GM19239 (cell line): Measurements from ENCODE around the gene ZIC3.
"Not testable (repeated sequence)": the region's sequence is repeated elsewhere in the genome, so short reads cannot be mapped to it uniquely, and the experiment has no call there.

Source experiments
- DNase-seq: peaks from one replicate; pipeline ENCODE4 v3.0.0; 2011; ENCODE audit warnings: low spot score; ENCODE audit not compliant: insufficient read length
- FAIRE-seq: peaks from 2 replicates; lab custom pipeline; 2011; peaks lifted over from hg19 to GRCh38; lab: Jason Lieb, UNC

The ZIC3 gene

DNA sequence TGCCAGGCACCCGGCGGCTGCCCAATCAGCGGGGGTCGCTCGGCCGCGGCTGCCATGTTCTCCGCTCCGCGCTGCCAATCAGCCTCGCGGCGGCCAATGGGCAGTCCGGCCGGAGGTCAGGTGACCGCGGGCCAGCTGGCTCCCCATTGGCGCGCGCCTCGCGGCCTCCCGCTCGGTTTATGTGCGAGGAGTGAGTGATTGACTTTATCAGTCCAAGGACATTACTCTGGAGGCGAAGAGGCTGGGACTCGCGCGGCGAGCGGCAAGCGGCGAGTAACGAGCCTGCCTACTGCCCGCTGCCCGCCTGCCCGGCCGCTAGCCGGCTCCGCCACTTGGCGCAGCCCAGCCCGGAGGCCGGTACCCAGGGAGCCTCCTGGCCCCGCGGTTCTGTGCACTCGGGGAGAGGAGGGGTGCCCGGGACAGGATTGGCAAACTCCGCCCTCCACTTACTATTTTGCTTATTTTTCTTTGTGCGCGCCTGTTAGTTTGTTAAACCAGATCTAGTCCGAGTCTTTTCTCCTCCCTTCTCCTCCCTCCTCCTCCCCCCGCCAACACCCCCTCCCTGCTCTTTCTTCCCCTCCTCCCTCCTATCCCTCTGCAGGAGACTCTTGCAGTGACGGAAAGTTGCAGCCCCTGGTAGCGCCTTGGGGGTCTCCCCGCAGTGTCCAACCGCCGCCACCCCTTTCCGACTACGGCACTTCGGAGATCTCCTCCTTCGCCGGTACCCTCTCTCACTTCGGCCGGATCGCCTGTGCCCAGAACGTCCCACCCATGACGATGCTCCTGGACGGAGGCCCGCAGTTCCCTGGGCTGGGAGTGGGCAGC lies at the start of gene ZIC3:
Gene ZIC3, plus strand, starts transcription at position 207 of the 825 bp plus-strand sequence. Its CDS starts 565 bp downstream, at position 772.
- DNase-seq, result no peak
- FAIRE-seq, result no peak

DNA sequence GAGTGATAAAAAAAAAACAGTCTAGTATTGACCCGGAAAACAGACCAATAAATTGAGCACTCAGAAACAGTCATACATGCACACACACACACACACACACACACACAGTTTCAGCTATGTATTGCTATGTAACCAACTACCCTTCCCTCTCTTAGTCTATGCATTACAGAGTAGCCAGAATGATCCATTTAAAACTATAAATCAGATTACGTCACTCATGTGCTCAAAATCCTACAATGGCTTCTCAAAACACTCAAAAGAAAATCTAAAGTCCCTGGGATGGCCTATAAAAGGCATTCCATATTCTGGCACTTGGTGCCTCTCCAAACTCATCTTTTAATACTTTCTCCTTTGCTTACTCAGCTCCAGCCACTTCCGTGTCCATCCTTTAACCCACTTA lies 46.5 kb upstream of the ZIC3 start:
- FAIRE-seq (no peak), DNase-seq (no peak)

DNA sequence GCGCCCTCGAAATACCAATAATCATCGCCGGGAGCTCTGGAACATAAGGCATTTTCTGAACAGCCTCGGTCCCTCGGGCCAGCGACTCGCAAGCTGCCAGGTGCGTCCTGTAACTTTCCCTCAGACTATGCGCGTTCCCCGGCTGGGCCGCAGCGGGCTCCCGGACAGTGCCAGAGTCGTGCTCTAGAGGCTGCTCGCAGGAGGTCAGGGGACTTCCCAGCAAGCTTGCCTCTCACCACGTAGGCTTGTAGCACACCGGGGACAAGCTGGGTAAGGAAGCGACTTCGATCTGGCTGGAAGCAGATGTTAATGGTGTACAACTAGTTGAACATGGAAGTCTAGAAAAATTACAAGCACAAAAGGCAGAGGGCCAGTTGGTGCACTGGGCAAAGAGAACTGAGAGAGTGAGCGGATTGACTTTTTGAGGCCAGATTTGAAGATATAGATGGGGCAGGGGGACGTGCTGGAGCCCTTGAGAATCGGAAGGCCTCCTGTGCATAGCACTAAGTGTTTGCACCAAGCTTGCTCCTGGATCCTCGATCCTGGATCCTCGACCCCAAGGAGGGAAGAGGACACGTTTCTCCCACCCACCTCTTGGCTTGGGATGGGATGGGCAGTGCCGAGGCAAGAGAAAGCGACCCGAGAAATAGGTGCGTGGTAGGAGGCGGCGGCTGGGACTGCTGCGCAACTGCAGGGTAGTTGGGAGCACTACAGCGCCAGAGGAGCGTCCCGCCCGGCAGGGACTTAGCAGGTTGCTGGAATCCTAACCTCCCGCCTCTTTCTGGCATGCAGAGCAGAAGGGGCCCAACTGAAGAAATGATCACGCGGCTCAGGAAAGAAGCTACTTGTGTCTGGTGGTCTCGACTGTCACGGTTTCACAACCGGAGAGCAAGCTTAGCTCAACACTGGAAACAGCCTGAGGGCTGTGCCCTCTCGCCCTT lies 19.9 kb upstream of the ZIC3 start:
- FAIRE-seq, result no peak
- no peak for DNase-seq

DNA sequence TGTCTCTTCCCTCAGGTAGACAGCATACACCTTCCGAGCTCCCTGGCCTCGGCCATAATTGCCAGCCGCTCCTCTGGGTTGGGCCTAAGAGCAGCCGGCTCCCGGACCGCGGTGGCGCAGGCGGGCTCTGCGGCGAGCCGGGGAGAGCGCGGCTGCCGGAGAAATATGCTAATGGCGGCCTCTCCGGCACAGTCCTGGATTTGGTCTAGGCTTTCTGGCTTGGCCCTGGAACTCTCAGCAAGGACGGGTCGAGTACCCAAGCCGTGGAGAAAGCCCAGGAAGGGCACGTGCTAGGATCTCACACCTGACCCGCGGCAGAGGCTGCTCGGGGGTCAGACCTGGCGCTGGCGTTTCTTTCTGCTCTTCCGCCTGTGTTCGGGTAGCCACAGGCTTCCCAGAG lies 18.6 kb upstream of the ZIC3 start:
- no peak for FAIRE-seq
- no peak for DNase-seq

DNA sequence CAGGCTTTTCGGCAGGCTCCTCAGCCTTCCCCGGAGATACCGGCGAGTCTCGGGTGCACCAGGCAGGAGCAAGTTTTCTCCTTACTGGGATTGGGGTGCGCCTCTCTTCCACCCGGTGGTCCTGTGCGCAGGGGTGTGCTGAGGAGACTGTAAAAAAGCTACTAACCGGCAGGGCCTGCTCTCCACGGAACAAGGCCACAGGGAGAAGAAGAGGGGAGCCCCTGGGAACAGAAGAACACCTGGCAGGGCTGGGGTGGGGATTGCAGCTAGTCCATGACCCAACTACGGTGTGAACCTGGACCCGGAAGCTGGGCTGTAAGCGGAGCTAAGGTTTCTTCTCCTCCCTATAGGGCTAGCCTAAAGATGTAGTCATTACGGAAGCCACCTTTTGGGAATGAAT lies 17.7 kb upstream of the ZIC3 start:
- FAIRE-seq (no peak), DNase-seq (no peak)

DNA sequence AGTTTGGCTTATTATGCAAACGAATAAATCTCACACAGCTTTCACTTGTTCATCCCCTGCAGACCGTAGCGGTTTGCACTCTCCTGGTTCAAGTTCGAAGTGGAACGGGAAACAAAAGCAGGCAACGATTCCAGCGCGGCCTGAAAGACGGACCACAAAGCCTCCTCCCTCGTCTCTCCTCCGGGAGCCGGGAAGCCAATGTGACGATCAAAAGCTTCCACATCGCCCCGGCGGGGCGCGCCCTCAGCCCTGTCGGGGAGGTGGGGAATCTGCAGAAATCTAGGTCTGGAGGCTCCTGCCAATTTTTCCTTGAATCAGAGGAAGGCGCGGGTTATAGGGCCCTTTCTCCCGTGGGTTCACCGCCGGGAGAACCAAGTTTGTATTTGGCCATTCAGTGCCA lies 16.9 kb upstream of the ZIC3 start:
- DNase-seq (no peak), FAIRE-seq (no peak)

DNA sequence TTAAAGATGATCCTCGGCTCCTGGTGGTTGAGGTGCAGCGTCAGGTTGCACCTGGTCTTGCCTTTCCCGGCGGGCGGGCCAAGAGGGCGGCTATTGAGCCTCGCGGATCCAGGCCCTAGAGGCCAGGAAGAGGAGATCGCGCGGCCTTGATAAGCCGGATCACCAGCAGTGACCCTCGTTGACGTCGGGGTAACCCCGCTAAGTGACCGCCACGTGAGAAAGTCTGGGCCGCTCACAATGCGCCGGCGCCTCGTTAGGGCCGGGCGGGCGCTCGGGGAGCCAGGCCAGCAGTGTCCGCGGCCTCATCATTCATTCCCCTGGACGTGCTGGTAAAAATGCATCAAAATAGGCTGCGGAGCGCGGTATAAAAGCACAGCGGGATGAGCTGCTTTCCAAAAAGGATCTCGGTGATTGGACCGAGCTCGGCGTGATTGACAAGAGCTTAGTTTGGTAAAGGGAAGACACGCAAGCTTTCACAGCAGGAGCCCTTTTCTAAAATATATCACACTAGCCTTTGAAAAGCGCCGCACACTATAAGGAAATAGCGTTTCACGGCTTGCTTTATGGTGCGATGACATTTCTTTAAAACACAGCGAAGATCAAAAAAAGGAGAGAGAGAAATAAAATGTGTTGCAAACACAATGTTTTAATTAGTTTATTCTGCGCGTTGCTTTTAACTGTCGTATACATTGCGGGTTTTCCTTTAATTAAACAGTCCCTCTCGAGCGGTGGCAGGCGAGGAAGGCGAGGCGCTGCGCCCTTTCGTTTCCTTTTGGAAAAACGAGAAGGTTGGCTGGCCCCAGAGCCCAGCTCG lies 15.9 kb upstream of the ZIC3 start:
- no peak for FAIRE-seq
- no peak for DNase-seq

DNA sequence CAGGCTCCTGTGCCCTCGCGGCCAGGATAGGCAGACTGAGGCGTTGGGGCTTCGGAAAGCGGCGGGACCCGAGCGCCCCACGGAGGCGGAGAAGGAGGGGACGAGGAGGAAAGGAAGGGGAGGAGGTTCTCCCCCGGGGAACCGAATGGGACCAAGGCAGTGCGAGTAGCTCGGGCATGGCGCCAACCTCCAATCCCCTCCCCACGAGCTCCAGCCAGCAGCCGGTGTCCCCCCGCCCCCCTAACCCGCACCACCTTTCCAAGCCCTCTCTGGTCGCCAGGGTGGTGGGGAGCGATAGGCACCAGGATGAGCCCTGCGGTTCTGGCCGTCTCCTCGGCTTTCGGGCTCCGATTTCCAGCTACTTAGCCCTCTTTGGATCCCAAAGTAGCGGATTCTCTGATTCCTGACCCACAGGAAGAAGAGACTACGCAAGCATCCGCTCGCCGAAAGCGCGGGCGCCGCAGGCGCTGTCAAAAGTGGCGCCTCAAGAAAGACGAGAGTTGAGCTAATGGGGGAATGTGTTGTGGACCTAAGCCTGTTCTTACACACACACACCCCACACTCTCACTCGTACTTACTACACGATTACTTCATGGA lies 15.2 kb upstream of the ZIC3 start:
- DNase-seq (no peak), FAIRE-seq (no peak)

DNA sequence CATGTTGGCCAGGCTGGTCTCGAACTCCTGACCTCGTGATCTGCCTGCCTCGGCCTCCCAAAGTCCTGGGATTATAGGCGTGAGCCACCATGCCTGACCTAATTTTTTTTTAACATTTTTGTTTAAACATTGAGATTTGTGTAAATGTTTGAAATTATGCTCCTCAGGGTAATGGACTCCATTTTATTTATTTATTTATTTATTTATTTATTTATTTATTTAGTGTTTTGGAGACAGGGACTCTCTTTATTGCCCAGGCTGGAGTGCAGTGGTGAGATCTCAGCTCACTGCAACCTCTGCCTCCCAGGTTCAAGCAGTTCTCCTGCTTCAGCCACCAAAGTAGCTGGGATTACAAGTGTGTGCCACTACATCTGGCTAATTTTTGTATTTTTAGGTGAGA lies 13.8 kb upstream of the ZIC3 start:
- not testable (repeated sequence) for FAIRE-seq, DNase-seq

DNA sequence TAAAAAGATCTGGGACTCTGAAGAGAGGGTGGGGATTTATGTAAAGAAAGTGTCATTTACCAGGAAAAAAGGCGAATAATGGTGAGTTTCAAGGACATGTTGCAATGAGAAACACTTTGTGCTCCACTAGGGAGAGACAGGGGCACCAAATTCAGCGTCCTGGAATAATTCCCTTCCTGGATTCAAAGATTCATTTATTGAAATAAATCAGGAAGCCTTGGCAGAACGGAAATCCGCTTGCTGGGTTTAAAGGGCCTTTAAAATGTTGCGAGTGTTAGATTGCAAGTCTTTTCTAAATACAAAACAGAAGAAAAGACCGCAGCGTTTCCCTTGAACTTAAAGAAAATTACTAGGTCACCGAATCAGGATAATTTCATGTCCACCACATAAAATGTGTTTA lies 3.8 kb upstream of the ZIC3 start:
- FAIRE-seq (no peak), DNase-seq (no peak)

DNA sequence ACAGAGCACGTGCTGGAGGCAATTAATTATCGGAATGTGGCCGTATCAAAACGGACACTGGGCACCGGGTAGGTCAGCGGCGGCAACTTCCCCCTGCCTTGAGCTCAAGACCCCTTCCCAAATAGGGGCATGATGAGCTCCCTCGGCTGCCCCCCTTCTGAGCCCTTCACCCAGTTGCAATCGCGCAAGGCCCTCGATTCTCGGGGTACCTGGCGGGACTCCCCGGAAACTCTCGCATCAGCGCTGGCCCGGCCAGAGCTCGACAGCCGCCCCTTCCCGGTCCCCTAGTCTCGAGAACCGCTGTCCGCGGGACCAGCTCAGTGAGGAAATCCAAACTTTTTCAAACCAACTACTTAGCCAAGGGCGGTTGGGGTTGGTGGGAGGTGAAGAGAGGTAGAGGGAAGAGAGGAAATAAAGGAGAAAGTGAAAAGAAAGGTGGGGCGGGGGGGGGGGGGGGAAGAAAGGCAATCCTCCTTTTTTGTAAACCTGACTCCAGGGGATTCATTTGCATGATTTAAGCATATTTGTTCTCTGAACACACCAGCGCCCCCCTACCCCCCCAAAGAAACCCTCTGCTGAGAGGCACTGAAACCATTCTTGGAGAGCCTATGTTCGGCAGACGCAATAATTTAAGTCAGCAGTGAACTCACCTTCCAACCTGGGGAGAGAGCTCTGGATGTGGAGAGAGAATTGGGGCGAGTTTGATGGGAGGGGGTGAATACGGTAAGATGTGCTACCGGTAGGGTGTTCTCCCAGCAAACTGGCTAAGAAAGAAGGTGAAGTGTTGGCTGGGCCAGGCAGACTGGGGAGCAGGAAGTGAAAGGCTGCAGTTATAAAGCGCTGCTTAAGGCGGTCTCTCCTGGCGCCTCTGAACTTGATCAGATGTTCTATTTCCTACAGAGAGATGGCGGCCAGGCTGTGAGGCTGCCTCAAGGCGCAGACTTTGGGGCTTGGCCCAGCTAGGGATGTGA lies 2.0 kb upstream of the ZIC3 start:
- DNase-seq (no peak), FAIRE-seq (no peak)

DNA sequence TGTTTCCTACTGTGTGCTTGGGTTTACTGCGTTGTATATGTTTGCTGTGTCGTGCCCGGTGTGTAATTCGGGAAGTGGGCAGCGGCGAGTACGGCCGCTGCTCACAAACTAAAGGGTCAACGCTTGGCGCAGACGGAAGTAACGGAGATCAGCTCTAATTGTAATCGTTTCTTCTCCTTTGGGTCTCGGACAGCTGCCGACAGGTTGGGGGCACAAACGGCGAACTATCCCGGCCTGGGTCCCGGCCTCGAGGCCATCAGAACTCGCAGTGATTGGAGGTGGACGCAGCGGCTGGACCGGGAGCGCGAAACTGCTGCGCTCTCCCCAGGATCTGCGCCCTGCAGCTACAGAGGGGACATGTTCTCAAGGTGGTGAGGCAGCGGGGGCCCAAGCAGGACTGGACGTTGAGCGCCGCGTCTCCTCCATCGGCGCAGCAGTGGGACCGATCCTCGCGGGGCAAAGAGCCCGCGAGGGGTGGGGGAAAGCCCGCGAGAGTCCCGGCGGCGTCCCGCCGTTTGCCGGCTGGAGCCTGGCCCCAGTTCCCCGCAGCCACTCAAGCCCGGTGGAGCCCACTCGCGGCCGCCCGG lies 516 bp upstream of the ZIC3 start:
- FAIRE-seq (no peak), DNase-seq (no peak)

DNA sequence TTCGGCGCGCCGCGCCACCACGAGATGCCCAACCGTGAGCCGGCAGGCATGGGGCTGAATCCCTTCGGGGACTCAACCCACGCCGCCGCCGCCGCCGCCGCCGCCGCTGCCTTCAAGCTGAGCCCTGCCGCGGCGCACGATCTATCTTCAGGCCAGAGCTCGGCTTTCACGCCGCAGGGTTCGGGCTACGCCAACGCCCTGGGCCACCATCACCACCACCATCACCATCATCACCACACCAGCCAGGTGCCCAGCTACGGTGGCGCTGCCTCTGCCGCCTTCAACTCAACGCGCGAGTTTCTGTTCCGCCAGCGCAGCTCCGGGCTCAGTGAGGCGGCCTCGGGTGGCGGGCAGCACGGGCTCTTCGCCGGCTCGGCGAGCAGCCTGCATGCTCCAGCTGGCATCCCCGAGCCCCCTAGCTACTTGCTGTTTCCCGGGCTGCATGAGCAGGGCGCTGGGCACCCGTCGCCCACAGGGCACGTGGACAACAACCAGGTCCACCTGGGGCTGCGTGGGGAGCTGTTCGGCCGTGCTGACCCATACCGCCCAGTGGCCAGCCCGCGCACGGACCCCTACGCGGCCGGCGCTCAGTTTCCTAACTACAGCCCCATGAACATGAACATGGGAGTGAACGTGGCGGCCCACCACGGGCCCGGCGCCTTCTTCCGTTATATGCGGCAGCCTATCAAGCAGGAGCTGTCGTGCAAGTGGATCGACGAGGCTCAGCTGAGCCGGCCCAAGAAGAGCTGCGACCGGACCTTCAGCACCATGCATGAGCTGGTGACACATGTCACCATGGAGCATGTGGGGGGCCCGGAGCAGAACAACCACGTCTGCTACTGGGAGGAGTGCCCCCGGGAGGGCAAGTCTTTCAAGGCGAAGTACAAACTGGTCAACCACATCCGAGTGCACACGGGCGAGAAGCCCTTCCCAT lies 1.1 kb downstream of the ZIC3 start:
- FAIRE-seq (no peak), DNase-seq (no peak)

DNA sequence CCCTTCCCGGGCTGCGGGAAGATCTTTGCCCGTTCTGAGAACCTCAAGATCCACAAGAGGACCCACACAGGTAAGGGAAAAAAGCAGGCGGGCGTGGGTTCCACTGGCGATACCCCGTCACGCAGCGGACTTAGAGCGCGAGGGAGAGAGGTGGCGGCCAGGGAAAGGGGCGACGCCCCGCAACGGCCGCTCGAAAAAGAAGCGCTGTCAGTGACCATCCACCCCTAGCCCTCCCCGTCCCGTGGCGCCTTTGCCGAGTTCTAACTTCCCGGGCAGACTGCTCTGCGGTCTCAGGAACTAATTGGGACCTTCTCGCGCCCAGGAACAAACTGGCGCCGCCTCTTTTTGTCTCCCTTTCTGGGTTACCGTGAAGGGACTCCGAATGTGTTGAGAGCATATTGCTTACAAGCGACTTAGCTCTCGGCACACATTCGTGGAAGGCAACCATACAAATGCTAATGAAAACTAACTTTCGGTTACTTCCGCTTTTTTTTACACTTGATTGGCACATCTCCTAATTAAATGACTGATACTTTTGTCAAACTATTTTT lies 1.8 kb downstream of the ZIC3 start:
- FAIRE-seq, result no peak
- DNase-seq, result no peak

DNA sequence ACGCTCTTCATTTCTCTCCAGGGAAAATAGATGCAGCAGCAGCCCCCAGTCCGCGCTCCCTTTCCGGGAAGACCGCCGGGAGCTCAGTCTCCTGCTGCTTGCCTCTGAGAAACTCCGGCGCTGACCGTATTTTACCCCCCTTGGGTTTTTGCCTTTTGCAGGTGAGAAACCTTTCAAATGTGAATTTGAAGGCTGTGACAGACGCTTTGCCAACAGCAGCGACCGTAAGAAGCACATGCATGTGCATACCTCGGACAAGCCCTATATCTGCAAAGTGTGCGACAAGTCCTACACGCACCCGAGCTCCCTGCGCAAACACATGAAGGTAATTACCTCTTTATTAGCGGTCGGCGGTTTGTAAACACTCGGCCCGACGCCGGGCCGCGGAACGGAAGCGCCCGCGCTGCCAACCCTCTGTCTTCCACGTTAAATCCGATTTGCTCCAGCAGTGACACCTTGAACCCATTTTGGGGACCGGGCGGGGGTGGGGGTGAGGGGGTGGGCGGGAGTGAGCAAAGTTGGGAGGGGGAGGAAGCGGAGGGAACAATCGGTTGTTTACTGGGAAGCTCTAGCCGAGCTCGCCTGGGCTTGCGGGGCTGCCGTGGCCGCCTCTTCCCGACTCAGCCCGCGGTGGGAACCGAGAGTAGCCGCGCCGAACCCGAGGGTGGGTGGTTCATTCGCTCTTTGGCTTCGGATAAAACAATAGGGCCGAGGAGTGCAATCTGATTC lies 3.0 kb downstream of the ZIC3 start:
- FAIRE-seq (no peak), DNase-seq (no peak)

DNA sequence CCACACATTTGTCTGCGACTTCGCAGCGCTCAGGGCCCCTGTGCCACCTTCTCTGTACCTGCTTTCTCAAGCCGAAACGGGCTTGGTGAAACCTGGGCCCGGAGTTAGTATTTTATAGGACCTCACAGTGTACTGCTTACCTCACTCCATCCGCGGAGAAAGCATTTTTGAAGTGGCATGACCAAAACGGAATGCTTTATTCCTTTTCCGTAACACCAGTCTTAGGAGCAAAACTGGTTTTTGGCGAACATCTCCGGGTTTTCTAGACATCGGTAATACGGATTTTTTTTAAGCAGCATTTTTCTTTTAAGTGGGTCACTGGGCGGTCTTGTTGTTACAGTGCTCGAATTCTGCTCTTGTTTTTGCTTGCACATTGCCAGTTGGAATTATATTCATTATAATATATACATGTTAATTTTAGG lies 3.6 kb downstream of the ZIC3 start:
- no peak for DNase-seq
- no peak for FAIRE-seq
